Retinal pigment epithelial cell (primary cell): ENCODE results near the gene HS6ST1.

ENCODE experiments used
- DNase-seq: peaks from one replicate; pipeline ENCODE4 v3.0.0-alpha.2; 2010; ENCODE audit warnings: low read depth
- H3K4me3 ChIP-seq: 2 replicates; pipeline ENCODE4 v1.5.1; 2011; ENCODE audit warnings: mild to moderate bottlenecking, low read length, control low read depth, moderate library complexity
- CTCF ChIP-seq: conservative IDR thresholded peaks from 2 replicates; pipeline ENCODE4 v1.5.1; 2011; ENCODE audit warnings: low read depth, low read length, control low read depth, inconsistent platforms

HS6ST1 gene

GRCh38 chr2:128287780-128288735 is 30.6 kb downstream of the HS6ST1 start:
- TF ChIP-seq CTCF, result no peak
- H3K4me3 ChIP-seq, result no peak overlapping the region
- no peak for DNase-seq

- TF ChIP-seq CTCF, result no peak
- DNase-seq, result no peak
- no peak overlapping the region for H3K4me3 ChIP-seq
These were observed 31.5 kb downstream of the HS6ST1 start for GRCh38 chr2:128286905-128287779.

DNA sequence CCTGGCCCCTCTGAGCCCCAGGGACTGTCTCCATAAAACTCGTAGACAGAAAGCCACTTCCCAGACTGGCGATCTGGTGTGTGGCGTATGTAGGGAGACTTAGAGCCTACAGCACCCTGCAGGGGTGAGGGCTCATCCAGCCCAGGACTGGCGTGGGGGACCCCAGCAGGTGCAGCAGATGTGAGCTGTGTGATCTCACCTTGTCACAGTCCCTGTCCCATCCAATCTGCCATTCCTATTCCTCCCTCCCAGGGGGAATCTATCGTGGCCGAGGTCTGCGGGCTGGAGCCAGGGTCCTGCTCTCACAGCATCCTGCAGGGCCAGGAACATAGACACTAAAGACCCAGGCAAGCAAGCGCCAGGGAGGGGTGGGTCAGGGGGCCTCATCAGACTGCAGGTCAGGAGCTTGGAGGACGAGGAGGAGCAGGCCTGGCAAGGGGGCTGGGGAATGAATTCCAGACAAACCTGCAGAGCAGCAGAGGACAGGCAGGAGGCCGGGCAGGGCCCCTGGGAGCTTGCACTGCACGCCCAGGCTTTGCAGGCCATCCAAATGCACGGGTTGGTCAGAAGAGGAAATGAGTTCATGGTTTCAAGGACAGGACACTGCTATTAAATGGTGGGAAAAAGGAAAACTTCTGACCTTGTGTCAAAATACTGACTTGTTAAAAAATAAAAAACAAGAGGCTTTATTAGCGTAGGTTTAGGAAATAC is 32.5 kb downstream of the HS6ST1 start:
- no peak for DNase-seq
- no peak for TF ChIP-seq CTCF
- H3K4me3 ChIP-seq, result no peak overlapping the region

DNA sequence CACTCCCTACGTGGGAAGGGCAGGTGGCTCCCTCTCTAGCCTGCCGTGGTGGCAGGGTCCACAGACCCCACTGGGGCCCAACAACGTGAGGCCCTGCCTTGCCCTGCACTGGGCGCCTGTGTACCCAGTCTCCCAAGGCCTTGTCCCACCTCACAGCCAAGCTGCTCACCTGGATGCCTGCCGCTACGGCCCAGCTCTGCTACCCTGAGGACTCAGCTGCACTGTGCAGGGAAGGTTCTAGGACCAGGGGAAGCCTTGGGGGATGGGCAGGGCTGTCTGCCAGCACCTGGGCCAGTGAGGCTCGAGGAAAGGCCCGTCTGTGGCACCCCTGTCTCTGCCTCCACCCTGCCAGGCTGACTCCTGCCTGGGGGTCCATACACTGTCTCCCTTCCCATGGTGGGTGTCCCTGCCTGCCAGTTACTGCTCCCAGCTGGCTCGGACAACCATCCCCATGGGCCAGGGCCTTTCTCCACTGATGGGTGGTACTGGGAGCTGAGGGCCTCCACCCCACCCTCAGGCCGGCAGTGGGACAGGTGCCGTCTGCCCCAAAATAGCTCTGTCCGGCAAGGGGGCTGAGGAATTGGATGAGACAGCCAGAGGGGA is 33.2 kb downstream of the HS6ST1 start:
- DNase-seq, result no peak
- TF ChIP-seq CTCF, result no peak
- no peak overlapping the region for H3K4me3 ChIP-seq

DNA sequence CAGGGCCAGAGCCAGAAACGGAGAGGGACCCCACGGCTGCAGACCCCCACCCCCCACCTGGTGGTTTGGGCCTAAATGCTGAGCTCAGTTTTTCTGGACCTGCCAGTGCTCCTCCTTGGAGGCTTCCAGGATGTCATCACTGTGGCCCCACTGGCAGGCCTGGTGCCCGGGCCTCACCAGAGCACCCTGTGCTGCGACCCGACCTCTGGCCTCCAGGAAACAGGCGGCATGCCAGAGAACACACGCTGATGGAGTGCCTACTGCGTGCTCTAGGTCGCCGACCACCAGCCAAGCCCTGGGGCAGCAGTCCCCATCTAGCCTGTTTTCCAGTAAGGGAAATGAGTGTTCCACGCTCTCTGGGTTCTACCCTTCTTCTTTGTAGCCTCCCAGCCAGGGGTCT is 33.8 kb downstream of the HS6ST1 start:
- DNase-seq, result no peak
- TF ChIP-seq CTCF, result no peak
- no peak overlapping the region for H3K4me3 ChIP-seq

DNA sequence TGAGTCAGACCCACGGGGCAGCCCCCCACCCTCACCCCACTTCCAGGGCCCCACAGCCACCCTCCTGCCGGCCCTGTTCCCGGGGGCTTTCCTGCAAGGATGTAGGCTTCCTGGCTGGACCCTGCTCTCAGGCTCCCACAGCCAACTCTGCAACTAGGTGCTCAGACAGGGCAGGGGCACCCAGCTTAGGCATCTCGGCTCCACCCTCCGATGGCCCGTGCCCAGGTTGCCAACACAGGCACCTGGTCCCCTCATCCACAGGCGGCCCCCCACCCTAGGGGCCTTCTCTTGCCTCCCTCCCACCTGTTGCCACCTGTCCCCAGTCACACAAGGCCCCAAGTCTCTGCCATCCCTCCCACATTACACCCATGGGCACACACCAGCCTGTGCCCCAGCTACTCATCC is 34.6 kb downstream of the HS6ST1 start:
- no peak overlapping the region for H3K4me3 ChIP-seq
- DNase-seq, result no peak
- TF ChIP-seq CTCF, result no peak
